ENCODE measurements around the gene DUS2. TPM values are rescaled to one million over a fixed set of nuclear protein-coding genes. Genes with fewer than 3 reads are reported as not detected.

Gene DUS2
- total RNA-seq, 1 experiment from 2014 or later = 12.1 TPM

DNA sequence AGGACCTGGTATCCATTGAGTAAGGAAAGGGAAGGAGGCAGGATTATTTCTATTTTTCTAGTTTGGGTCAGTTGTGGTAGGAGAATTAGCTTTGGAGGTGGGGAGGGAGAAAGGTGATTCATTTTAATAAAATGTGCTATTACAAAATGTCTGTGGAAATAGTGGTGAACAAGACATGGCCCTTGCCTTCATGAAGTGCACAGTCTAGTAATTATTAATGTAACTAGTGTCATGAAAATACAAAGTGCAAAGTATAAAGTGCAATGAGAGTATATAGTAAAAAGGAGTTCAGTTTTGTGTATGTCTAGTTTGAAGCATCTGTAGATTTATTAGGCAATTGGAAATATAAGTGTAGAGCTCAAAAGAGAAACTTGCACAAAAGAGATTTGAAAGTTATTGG, 74.0 kb downstream of the DUS2 start:
- DNase-seq (ENCODE audit: low read depth, low spot score) (no peak), ATAC-seq (no peak)
- no peak for TF ChIP-seq TCF7L2 (IDR thresholded peaks at IDR 0.05; ENCODE audit: low read depth, low read length)
- no peak for TF ChIP-seq POLR2AphosphoS5 (IDR thresholded peaks at IDR 0.05; ENCODE audit: low read depth, low read length)
- TF ChIP-seq SIN3A (IDR thresholded peaks at IDR 0.05; ENCODE audit: borderline replicate concordance, insufficient read depth, low read depth, low read length) = no peak
- TF ChIP-seq, protein P1, sequence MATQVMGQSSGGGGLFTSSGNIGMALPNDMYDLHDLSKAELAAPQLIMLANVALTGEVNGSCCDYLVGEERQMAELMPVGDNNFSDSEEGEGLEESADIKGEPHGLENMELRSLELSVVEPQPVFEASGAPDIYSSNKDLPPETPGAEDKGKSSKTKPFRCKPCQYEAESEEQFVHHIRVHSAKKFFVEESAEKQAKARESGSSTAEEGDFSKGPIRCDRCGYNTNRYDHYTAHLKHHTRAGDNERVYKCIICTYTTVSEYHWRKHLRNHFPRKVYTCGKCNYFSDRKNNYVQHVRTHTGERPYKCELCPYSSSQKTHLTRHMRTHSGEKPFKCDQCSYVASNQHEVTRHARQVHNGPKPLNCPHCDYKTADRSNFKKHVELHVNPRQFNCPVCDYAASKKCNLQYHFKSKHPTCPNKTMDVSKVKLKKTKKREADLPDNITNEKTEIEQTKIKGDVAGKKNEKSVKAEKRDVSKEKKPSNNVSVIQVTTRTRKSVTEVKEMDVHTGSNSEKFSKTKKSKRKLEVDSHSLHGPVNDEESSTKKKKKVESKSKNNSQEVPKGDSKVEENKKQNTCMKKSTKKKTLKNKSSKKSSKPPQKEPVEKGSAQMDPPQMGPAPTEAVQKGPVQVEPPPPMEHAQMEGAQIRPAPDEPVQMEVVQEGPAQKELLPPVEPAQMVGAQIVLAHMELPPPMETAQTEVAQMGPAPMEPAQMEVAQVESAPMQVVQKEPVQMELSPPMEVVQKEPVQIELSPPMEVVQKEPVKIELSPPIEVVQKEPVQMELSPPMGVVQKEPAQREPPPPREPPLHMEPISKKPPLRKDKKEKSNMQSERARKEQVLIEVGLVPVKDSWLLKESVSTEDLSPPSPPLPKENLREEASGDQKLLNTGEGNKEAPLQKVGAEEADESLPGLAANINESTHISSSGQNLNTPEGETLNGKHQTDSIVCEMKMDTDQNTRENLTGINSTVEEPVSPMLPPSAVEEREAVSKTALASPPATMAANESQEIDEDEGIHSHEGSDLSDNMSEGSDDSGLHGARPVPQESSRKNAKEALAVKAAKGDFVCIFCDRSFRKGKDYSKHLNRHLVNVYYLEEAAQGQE (IDR thresholded peaks at IDR 0.05; ENCODE audit: insufficient read depth in 1 of 2, low read depth in 2 of 2, low read length in 1 of 2) = no peak
- TF ChIP-seq, protein P2, sequence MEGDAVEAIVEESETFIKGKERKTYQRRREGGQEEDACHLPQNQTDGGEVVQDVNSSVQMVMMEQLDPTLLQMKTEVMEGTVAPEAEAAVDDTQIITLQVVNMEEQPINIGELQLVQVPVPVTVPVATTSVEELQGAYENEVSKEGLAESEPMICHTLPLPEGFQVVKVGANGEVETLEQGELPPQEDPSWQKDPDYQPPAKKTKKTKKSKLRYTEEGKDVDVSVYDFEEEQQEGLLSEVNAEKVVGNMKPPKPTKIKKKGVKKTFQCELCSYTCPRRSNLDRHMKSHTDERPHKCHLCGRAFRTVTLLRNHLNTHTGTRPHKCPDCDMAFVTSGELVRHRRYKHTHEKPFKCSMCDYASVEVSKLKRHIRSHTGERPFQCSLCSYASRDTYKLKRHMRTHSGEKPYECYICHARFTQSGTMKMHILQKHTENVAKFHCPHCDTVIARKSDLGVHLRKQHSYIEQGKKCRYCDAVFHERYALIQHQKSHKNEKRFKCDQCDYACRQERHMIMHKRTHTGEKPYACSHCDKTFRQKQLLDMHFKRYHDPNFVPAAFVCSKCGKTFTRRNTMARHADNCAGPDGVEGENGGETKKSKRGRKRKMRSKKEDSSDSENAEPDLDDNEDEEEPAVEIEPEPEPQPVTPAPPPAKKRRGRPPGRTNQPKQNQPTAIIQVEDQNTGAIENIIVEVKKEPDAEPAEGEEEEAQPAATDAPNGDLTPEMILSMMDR (IDR thresholded peaks at IDR 0.05) = no peak
- H3K9me3 ChIP-seq (ENCODE audit: control insufficient read depth, insufficient read depth, low read depth, low read length) = no peaks in the 10 kb centered on the region
- no peak overlapping the region for H3K27ac ChIP-seq (ENCODE audit: low read length)
- ChIA-PET CTCF (interaction anchor here (0.6 kb wide), 1 partner anchor 16 kb away, joined by 14 read pairs; no protein-coding TSS in a partner anchor), POLR2A (no interaction called here)
- H3K27me3 ChIP-seq (ENCODE audit: control insufficient read depth, insufficient read depth, low read length) = no peaks in the 10 kb centered on the region
- in situ Hi-C loops (cut with HindIII; ENCODE audit: low pct_unique_long_range_greater_than_20kb, low sequenced_read_pairs) (no loop called here), intact Hi-C loops (cut with micrococcal nuclease; ENCODE audit: unreplicated experiment) (no loop called here)
- H3K36me3 ChIP-seq (ENCODE audit: control insufficient read depth, insufficient read depth, low read length) = no peaks in the 10 kb centered on the region
- no TSS peak for BruUV-seq (replicated peaks)
- no peak overlapping the region for H3K4me3 ChIP-seq (ENCODE audit: low read depth in 2 of 2, low read length in 2 of 2)
- H3K4me1 ChIP-seq (ENCODE audit: control insufficient read depth, insufficient read depth, low read length) = peaks cover 4% of the 10 kb centered on the region; the same call in 1 of the 2 replicates

DNA sequence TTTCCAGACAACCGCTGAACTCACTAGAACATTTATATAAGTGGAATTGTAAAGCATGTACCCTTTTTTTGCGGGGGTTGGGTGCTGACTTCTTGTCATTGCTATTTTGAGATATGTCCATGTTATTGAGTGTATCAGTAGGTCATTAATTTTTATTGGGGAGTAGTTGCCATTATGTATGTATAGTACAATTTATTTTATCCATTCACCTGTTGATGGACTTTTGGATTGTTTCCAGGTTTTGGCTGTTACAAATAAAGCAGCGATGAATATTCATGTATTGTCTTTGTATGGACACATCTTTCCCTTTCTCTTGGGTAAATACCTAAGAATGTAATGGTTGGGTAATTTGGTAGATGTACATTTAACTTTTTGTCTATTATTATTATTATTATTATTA, 74.8 kb downstream of the DUS2 start:
- intact Hi-C loops (cut with micrococcal nuclease; ENCODE audit: unreplicated experiment) = no loop called here
- Histone ChIP-seq H3K36me3 (ENCODE audit: control insufficient read depth, insufficient read depth, low read length) (no peaks in the 10 kb centered on the region), H3K4me3 (ENCODE audit: low read depth in 2 of 2, low read length in 2 of 2) (no peak overlapping the region), H3K27ac (ENCODE audit: low read length) (no peak overlapping the region), H3K9me3 (ENCODE audit: control insufficient read depth, insufficient read depth, low read depth, low read length) (no peaks in the 10 kb centered on the region), H3K4me1 (ENCODE audit: control insufficient read depth, insufficient read depth, low read length) (peaks cover 4% of the 10 kb centered on the region; the same call in 1 of the 2 replicates), H3K27me3 (ENCODE audit: control insufficient read depth, insufficient read depth, low read length) (no peaks in the 10 kb centered on the region)
- CTCF ChIA-PET = no interaction called here
- in situ Hi-C loops (cut with HindIII; ENCODE audit: low pct_unique_long_range_greater_than_20kb, low sequenced_read_pairs) = no loop called here
- no peak for TF ChIP-seq POLR2AphosphoS5 (IDR thresholded peaks at IDR 0.05; ENCODE audit: low read depth, low read length)
- no TSS peak for BruUV-seq (replicated peaks)
- POLR2A ChIA-PET = no interaction called here
- ATAC-seq (no peak), DNase-seq (ENCODE audit: low read depth, low spot score) (no peak)

DNA sequence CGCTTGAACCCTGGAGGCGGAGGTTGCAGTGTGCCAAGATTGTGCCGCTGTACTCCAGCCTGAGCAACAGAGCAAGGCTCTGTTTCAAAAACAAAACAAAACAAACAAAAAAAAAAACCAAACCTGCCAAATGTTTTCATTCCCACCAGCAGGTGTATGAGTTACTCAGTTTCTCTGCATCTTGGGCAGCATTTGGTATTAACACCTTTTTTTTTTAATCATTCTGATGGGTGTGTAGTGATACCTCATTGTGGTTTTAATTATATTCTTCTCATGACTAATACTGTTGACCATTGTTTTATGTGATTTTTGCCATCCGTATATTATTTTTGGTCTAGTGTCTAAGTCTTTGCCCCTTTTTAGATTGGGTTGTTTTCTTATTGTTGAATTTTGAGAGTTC, 77.4 kb downstream of the DUS2 start:
- H3K4me3 ChIP-seq (ENCODE audit: low read depth in 2 of 2, low read length in 2 of 2) = no peak overlapping the region
- no peak for DNase-seq (ENCODE audit: low read depth, low spot score)
- peaks cover 4% of the 10 kb centered on the region; the same call in 1 of the 2 replicates for H3K4me1 ChIP-seq (ENCODE audit: control insufficient read depth, insufficient read depth, low read length)
- no peak overlapping the region for H3K27ac ChIP-seq (ENCODE audit: low read length)
- BruUV-seq (replicated peaks) = no TSS peak
- POLR2A ChIA-PET = no interaction called here
- intact Hi-C loops (cut with micrococcal nuclease; ENCODE audit: unreplicated experiment) (no loop called here), in situ Hi-C loops (cut with HindIII; ENCODE audit: low pct_unique_long_range_greater_than_20kb, low sequenced_read_pairs) (no loop called here)
- H3K27me3 ChIP-seq (ENCODE audit: control insufficient read depth, insufficient read depth, low read length) = no peaks in the 10 kb centered on the region
- no peak for ATAC-seq
- TF ChIP-seq, protein P1 (IDR thresholded peaks at IDR 0.05; ENCODE audit: insufficient read depth in 1 of 2, low read depth in 2 of 2, low read length in 1 of 2) = no peak
- CTCF ChIA-PET = no interaction called here
- H3K36me3 ChIP-seq (ENCODE audit: control insufficient read depth, insufficient read depth, low read length) = no peaks in the 10 kb centered on the region
- H3K9me3 ChIP-seq (ENCODE audit: control insufficient read depth, insufficient read depth, low read depth, low read length) = no peaks in the 10 kb centered on the region

All from Panc1 (cell line).